Kidney epithelial cell (primary cell): ENCODE measurements around the gene ACOX1. TPM values are rescaled to one million over a fixed set of nuclear protein-coding genes. Genes with fewer than 3 reads are reported as not detected.

ENCODE experiments used
- DNase-seq: peaks from one replicate; pipeline ENCODE4 v3.0.0-alpha.2; 2010; ENCODE audit warnings: low read depth
- H3K27me3 ChIP-seq: 2 replicates; pipeline ENCODE4 v1.6.0; 2011; ENCODE audit warnings: low read length; ENCODE audit not compliant: control insufficient read depth, insufficient read depth
- H3K36me3 ChIP-seq: 2 replicates; pipeline ENCODE4 v1.5.1; 2011; ENCODE audit warnings: low read length; ENCODE audit not compliant: control insufficient read depth, insufficient read depth
- H3K4me3 ChIP-seq: 2 replicates; pipeline ENCODE4 v1.5.1; 2011; ENCODE audit warnings: low read depth, mild to moderate bottlenecking, control low read depth, low read length
- total RNA-seq: library from RNA; depleted of rRNA; stranded (reverse); fragments of >200 nt; gene quantifications from 2 replicates; pipeline ENCODE4 v1.2.3, GENCODE V29; 2015
- TF ChIP-seq, protein P1 (sequence below): IDR thresholded peaks from 2 replicates; pipeline ENCODE4 v1.5.1; 2011; ENCODE audit warnings: mild to moderate bottlenecking, moderate library complexity, low read length, control low read depth, inconsistent platforms; ENCODE audit not compliant: insufficient read depth, poor library complexity, severe bottlenecking

Gene ACOX1
- total RNA-seq, 1 donor from 2014 or later: 41.1 TPM

DNA sequence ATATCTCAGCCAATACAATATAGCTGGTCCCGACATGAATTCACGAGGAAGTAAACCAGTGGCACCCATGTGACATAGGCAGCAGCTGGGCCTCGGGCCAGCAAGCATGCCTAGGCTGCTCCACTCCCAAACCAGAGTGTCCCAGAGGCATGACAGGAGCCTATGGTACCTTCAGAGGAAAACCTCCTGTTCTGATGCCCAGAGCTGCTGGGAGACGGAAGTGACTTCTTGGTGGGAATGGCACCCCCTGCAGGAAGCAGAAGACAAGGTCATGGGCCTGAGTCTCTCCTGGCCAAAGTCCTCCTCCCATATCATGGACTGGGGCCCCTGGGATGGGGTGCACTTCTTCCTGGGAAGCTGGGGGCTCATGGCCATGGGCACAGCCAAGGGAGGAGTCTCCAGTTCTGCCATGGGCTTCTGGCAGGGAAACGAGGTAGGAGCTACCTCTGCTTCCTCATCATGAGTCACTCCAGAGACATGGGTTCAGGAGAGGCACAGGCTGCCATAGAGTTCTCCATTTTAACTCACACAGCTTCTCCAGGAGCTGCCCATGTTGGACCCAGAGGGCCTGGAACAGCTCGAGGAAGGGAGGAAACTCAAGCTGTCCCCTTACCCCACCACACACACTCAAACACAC, 51.6 kb downstream of the ACOX1 start:
- TF ChIP-seq, protein P1, sequence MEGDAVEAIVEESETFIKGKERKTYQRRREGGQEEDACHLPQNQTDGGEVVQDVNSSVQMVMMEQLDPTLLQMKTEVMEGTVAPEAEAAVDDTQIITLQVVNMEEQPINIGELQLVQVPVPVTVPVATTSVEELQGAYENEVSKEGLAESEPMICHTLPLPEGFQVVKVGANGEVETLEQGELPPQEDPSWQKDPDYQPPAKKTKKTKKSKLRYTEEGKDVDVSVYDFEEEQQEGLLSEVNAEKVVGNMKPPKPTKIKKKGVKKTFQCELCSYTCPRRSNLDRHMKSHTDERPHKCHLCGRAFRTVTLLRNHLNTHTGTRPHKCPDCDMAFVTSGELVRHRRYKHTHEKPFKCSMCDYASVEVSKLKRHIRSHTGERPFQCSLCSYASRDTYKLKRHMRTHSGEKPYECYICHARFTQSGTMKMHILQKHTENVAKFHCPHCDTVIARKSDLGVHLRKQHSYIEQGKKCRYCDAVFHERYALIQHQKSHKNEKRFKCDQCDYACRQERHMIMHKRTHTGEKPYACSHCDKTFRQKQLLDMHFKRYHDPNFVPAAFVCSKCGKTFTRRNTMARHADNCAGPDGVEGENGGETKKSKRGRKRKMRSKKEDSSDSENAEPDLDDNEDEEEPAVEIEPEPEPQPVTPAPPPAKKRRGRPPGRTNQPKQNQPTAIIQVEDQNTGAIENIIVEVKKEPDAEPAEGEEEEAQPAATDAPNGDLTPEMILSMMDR: peak; percentile 23
- no peaks in the 10 kb centered on the region for H3K27me3 ChIP-seq

DNA sequence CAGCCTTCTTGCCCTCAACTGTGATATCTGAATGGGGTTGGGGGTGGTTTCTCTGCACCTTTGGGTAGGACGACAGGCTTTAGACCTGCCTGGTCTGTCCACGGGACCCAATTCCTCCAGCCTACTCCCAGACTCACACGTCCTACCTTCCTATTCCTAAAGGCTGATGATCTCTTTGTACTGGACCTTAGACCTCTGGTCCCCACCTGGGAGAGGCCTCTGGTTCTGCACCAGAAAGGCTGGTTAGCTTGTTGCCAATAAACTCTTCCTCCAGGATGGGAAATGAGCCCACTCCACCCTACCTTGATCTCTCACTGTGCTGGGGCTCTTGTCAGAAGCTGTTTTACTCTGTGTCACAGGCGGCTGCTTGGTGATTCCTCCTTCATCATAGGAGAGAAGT, 52.5 kb downstream of the ACOX1 start:
- Histone ChIP-seq H3K36me3 (no peaks in the 10 kb centered on the region), H3K4me3 (no peak overlapping the region), H3K27me3 (no peaks in the 10 kb centered on the region)
- TF ChIP-seq, protein P1: no peak
- DNase-seq: no peak

More for the DNA sequence above, 51.6 kb downstream of the ACOX1 start:
- no peak overlapping the region for H3K4me3 ChIP-seq
- H3K36me3 ChIP-seq: no peaks in the 10 kb centered on the region
- no peak for DNase-seq

DNA sequence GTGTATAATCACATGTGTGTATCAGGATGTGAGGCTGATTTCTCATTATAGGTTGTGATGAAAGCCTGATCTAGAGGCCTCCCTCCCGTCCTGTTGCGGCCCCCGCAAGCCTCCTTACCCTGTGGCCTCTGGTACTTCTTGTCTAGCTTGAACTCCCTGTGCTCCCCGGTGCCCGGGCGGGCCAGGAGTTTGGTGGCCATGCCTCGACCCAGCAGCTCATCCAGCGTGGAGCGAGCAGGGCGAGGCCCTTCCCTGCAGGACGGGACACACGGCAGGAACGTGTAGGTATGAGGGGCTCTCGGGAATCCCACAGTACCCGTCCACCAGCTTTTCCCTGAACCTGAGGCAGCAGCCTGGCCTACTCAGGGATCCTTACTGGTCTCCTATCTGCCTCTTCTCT, 53.1 kb downstream of the ACOX1 start:
- no peak for DNase-seq
- TF ChIP-seq, protein P1: no peak
- H3K27me3 ChIP-seq: no peaks in the 10 kb centered on the region

DNA sequence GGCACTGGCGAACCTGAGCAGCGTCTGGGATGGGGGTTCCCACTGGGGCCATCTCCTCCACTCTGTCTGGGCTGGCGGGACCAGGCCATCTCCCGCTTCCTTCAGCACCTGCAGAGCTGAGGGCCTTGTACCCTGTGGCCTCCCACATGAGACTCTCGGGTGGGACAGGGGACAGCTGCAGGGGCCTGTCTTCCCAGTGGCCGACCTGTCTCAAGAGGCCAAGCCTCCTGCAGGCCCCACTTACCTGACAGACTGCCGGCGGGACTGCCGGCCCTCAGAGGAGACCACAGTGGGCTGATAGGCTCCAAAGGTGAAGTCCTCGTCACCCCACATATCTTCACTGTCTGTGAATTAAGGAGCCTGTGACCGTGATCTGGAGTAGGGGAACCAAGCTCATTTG, 53.9 kb downstream of the ACOX1 start:
- H3K36me3 ChIP-seq: no peaks in the 10 kb centered on the region
- TF ChIP-seq, protein P1: no peak
- DNase-seq: no peak
- H3K27me3 ChIP-seq: no peaks in the 10 kb centered on the region
- no peak overlapping the region for H3K4me3 ChIP-seq

More for the DNA sequence above, 53.1 kb downstream of the ACOX1 start:
- Histone ChIP-seq H3K4me3 (no peak overlapping the region), H3K36me3 (no peaks in the 10 kb centered on the region)

DNA sequence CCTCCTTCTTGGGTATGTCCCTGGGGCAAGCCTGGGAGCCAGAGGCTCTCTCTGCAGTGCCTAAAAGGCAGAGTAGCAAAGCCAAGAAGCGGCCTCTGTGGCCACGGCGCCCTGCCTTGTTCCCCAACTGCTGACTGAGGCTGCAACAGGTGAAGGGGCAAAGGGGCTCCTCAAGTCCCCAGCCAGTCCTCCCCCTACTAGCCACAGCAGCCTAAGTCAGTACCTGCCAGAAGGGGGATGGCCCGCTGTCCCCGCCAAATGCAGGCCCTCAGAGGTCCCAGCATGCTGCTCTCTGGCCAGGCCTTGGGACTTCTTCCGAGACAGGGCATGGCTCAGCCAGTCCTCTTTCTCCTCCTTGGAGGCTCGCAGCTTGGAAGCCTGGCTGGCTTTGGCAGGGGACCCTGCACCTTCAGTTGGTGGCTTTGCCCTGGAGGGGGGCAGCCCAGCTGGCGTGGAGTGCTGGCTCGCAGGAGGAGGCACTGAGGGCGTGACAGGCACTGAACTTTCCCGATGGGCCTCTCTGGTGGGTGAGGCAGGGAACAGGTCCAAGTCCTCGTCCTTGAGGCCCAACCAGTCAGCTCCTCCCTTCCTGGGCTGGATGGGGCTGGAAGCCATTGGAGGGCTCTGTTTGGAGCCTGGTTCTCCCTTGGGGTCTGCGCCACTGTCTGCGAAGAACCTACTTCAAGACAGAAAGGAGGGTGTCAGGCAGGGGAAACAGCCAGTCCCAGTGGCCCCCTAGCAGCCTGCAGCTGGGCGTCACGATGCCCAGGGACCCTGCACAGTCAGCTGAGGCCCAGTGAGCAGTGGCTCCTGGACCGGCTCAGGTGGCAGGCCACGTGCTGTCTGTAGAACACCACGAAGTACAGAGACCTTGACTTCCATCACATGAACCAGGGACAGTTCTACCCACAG, 55.7 kb downstream of the ACOX1 start:
- TF ChIP-seq, protein P1: no peak
- no peak for DNase-seq
- no peaks in the 10 kb centered on the region for H3K27me3 ChIP-seq
- H3K4me3 ChIP-seq: no peak overlapping the region
- no peaks in the 10 kb centered on the region for H3K36me3 ChIP-seq
